Measurements from ENCODE around the gene NELFCD. TPM values are rescaled to one million over a fixed set of nuclear protein-coding genes. Genes with fewer than 3 reads are reported as not detected.
A peak's percentile ranks its signal among the peaks of the same experiment; 100 is the strongest.

The NELFCD gene
- total and polyA plus RNA-seq, 9 of the 15 experiments (the other 6 are each of a cell fraction or from before 2014, with no cell fraction given): 11.7 to 163 (median 96.5) TPM

DNA sequence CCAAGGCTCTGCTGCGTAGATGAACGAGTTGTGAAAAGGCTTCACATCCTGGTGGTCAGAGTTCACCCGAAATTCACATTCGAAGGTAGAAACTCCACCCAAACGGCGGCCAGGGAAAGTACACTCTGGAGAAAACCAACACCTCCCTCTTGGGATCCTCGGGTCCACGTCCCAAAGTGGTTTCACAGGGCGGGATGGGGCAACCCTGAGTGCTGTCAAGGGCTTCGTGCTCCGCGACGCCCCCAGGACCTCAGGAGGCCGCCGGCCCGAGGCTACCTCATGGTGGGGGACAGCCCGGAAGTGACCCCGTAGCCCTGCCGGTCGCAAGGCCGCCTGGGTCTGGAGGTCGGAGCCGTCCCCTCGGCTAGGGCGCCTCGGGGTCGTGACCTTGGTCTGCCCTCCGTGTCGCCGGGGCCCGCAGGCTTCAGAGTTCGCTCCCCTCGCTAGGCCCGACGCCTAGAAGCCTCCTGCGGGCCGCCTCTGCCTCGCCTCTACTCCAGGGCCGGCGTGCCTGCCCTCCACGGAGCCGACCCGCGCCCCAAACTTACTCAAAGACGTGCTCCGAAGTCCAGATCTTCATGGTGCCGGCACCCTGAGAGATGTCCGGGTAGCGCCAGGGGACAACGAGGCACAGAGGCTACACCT lies 61.2 kb downstream of the NELFCD start, which contains the start of gene PRELID3B (continued):
- TF ChIP-seq ATF7 (IDR thresholded peaks at IDR 0.05) (0 out of 2 replicates have a peak, but pooled peaks have one; percentile 15), EGR1 (conservative IDR thresholded peaks at IDR 0.05) (no peak; the same call in 1 of the 2 replicates), KDM2B (CRISPR knock-in tag; IDR thresholded peaks at IDR 0.05) (0 out of 2 replicates have a peak, but pooled peaks have one; percentile 74), ZNF830 (CRISPR knock-in tag; IDR thresholded peaks at IDR 0.05) (0 out of 2 replicates have a peak, but pooled peaks have one; percentile 31), CREB3 (tag; conservative IDR thresholded peaks at IDR 0.05; ENCODE audit: low read depth) (peak; percentile 33; the same call in 1 of the 2 replicates), ZNF347 (CRISPR knock-in tag; IDR thresholded peaks at IDR 0.05; ENCODE audit: low read depth) (no peak), GABPB1 (CRISPR knock-in tag; IDR thresholded peaks at IDR 0.05) (peak; percentile 7; the same call in 1 of the 2 replicates), OTX1 (CRISPR knock-in tag; IDR thresholded peaks at IDR 0.05) (no peak), SMARCB1 (IDR thresholded peaks at IDR 0.05; ENCODE audit: insufficient read length, low read depth) (no peak), PML (IDR thresholded peaks at IDR 0.05; ENCODE audit: low read length) (no peak; the same call in 1 of the 2 replicates), BRD9 (IDR thresholded peaks at IDR 0.05; ENCODE audit: low read depth, partially characterized antibody) (peak; percentile 22), NCOA4 (IDR thresholded peaks at IDR 0.05; ENCODE audit: partially characterized antibody) (no peak), KAT2B (IDR thresholded peaks at IDR 0.05; ENCODE audit: low read depth, low read length) (no peak)
- TF ChIP-seq, protein P1, sequence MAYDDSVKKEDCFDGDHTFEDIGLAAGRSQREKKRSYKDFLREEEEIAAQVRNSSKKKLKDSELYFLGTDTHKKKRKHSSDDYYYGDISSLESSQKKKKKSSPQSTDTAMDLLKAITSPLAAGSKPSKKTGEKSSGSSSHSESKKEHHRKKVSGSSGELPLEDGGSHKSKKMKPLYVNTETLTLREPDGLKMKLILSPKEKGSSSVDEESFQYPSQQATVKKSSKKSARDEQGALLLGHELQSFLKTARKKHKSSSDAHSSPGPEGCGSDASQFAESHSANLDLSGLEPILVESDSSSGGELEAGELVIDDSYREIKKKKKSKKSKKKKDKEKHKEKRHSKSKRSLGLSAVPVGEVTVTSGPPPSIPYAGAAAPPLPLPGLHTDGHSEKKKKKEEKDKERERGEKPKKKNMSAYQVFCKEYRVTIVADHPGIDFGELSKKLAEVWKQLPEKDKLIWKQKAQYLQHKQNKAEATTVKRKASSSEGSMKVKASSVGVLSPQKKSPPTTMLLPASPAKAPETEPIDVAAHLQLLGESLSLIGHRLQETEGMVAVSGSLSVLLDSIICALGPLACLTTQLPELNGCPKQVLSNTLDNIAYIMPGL (CRISPR knock-in tag; IDR thresholded peaks at IDR 0.05): peak; percentile 51; the same call in 1 of the 2 replicates
- TF ChIP-seq, protein P2, sequence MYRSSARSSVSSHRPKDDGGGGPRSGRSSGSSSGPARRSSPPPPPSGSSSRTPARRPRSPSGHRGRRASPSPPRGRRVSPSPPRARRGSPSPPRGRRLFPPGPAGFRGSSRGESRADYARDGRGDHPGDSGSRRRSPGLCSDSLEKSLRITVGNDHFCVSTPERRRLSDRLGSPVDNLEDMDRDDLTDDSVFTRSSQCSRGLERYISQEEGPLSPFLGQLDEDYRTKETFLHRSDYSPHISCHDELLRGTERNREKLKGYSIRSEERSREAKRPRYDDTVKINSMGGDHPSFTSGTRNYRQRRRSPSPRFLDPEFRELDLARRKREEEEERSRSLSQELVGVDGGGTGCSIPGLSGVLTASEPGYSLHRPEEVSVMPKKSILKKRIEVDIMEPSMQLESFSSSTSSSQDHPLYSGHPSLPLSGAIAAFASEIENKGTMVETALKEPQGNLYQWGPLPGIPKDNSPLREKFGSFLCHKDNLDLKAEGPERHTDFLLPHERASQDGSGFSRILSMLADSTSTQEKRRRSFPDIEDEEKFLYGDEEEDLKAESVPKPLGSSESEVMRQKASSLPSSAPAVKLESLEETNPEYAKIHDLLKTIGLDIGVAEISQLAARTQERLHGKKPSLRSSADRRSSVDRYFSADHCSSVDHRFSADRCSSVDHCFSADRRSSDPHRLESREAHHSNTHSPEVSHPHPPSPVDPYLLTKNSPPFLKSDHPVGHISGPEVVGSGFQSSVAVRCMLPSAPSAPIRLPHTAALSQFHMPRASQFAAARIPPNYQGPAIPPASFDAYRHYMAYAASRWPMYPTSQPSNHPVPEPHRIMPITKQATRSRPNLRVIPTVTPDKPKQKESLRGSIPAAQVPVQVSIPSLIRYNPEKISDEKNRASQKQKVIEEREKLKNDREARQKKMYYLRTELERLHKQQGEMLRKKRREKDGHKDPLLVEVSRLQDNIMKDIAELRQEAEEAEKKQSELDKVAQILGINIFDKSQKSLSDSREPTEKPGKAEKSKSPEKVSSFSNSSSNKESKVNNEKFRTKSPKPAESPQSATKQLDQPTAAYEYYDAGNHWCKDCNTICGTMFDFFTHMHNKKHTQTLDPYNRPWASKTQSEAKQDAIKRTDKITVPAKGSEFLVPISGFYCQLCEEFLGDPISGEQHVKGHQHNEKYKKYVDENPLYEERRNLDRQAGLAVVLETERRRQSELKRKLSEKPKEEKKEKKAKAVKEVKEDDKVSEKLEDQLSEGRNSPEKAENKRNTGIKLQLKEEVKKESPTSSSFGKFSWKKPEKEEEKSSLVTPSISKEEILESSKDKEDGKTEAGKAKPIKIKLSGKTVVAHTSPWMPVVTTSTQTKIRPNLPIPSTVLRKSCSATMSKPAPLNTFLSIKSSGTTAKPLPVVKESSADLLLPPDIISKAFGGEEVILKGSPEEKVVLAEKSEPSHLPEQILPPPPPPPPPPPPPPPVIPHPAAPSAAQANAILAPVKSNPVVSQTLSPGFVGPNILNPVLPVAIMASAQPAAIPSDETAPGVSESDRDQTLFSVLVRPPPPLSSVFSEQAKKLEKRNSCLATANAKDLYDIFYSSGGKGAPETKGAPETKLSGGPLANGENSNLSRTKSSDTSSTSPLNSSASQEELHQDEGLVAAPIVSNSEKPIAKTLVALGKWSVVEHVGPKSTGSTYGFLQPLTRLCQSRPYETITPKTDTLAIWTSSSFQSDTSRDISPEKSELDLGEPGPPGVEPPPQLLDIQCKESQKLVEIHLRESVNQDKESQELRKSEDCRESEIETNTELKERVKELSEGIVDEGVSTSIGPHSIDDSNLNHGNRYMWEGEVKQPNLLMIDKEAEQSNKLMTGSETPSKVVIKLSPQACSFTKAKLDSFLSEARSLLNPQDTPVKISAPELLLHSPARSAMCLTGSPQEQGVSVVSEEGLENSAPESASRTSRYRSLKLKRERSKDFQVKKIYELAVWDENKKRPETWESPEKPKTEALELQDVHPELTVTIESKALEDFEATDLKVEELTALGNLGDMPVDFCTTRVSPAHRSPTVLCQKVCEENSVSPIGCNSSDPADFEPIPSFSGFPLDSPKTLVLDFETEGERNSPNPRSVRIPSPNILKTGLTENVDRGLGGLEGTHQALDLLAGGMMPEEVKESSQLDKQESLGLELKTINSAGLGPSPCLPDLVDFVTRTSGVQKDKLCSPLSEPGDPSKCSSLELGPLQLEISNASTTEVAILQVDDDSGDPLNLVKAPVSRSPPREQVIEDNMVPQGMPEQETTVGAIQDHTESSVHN (IDR thresholded peaks at IDR 0.05; ENCODE audit: borderline replicate concordance in 1 of 2, low read depth in 1 of 2): no peak
- TF ChIP-seq, protein P3, sequence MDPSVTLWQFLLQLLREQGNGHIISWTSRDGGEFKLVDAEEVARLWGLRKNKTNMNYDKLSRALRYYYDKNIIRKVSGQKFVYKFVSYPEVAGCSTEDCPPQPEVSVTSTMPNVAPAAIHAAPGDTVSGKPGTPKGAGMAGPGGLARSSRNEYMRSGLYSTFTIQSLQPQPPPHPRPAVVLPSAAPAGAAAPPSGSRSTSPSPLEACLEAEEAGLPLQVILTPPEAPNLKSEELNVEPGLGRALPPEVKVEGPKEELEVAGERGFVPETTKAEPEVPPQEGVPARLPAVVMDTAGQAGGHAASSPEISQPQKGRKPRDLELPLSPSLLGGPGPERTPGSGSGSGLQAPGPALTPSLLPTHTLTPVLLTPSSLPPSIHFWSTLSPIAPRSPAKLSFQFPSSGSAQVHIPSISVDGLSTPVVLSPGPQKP (CRISPR knock-in tag; IDR thresholded peaks at IDR 0.05): no peak
